B cell (primary cell): ENCODE measurements around the gene FHIP2A.

Source experiments
- EZH2 ChIP-seq: IDR thresholded peaks from 2 replicates; pipeline ENCODE4 v1.6.1; 2012; ENCODE audit warnings: borderline replicate concordance, low read depth, mild to moderate bottlenecking, moderate library complexity, low read length; ENCODE audit not compliant: insufficient read depth, poor library complexity, severe bottlenecking
- TF ChIP-seq, protein P1 (sequence below): fragments of 200-600 bp; IDR thresholded peaks from one replicate; pipeline ENCODE4 v1.8.0; 2022; ENCODE audit warnings: antibody characterized with exemption, mild to moderate bottlenecking

GRCh38 chr10:114859222-114859621, 37.6 kb downstream of the FHIP2A start:
- TF ChIP-seq, protein P1, sequence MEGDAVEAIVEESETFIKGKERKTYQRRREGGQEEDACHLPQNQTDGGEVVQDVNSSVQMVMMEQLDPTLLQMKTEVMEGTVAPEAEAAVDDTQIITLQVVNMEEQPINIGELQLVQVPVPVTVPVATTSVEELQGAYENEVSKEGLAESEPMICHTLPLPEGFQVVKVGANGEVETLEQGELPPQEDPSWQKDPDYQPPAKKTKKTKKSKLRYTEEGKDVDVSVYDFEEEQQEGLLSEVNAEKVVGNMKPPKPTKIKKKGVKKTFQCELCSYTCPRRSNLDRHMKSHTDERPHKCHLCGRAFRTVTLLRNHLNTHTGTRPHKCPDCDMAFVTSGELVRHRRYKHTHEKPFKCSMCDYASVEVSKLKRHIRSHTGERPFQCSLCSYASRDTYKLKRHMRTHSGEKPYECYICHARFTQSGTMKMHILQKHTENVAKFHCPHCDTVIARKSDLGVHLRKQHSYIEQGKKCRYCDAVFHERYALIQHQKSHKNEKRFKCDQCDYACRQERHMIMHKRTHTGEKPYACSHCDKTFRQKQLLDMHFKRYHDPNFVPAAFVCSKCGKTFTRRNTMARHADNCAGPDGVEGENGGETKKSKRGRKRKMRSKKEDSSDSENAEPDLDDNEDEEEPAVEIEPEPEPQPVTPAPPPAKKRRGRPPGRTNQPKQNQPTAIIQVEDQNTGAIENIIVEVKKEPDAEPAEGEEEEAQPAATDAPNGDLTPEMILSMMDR: no peak
- TF ChIP-seq EZH2: no peak
